Mesendoderm (in vitro differentiated cells): Measurements from ENCODE around the gene PCDHGA12.
A peak's percentile ranks its signal among the peaks of the same experiment; 100 is the strongest.
"Not testable (repeated sequence)": the region's sequence is repeated elsewhere in the genome, so short reads cannot be mapped to it uniquely, and the experiment has no call there.

Experiments used
- DNase-seq: peaks from one replicate; pipeline ENCODE4 v3.0.0; 2013
- H2AK5ac ChIP-seq: 2 replicates; pipeline ENCODE4 v1.6.1; 2013; ENCODE audit warnings: low read length, inconsistent platforms
- H2BK120ac ChIP-seq: 2 replicates; pipeline ENCODE4 v1.6.1; 2013; ENCODE audit warnings: low read depth, mild to moderate bottlenecking, low read length, moderate library complexity, mixed read lengths
- H2BK15ac ChIP-seq: replicated peaks from 2 replicates; pipeline ENCODE4 v1.6.1; 2013; ENCODE audit warnings: low read depth, mild to moderate bottlenecking, moderate library complexity
- H2BK5ac ChIP-seq: 2 replicates; pipeline ENCODE4 v1.6.1; 2013; ENCODE audit warnings: low read length, inconsistent platforms
- H3K18ac ChIP-seq: 2 replicates; pipeline ENCODE4 v1.6.1; 2013; ENCODE audit warnings: mild to moderate bottlenecking, low read length, mixed read lengths
- H3K23ac ChIP-seq: one replicate; pipeline ENCODE4 v1.6.1; 2013; ENCODE audit warnings: low read length
- H3K27ac ChIP-seq: 2 replicates; pipeline ENCODE4 v1.5.1; 2013; ENCODE audit warnings: low read depth, mild to moderate bottlenecking, inconsistent platforms, low read length, moderate library complexity
- H3K27me3 ChIP-seq: 2 replicates; pipeline ENCODE4 v1.6.1; 2013; ENCODE audit warnings: low read length, control low read depth, mild to moderate bottlenecking, inconsistent platforms; ENCODE audit not compliant: insufficient read depth, poor library complexity
- H3K36me3 ChIP-seq: 2 replicates; pipeline ENCODE4 v1.6.1; 2013; ENCODE audit warnings: low read length, inconsistent platforms; ENCODE audit not compliant: control insufficient read depth, insufficient read depth
- H3K4ac ChIP-seq: one replicate; pipeline ENCODE4 v1.6.1; 2013; ENCODE audit warnings: low read depth, mild to moderate bottlenecking, low read length, moderate library complexity
- H3K4me1 ChIP-seq: 2 replicates; pipeline ENCODE4 v1.6.1; 2013; ENCODE audit warnings: low read depth, low read length, inconsistent platforms; ENCODE audit not compliant: control insufficient read depth
- H3K4me2 ChIP-seq: 2 replicates; pipeline ENCODE4 v1.6.1; 2013; ENCODE audit warnings: low read length
- H3K4me3 ChIP-seq: 2 replicates; pipeline ENCODE4 v1.5.1; 2013; ENCODE audit warnings: mild to moderate bottlenecking, low read length
- H3K56ac ChIP-seq: one replicate; pipeline ENCODE4 v1.6.1; 2013; ENCODE audit warnings: low read length
- H3K79me1 ChIP-seq: 2 replicates; pipeline ENCODE4 v1.6.1; 2013; ENCODE audit warnings: low read length, inconsistent platforms
- H3K79me2 ChIP-seq: 2 replicates; pipeline ENCODE4 v1.6.1; 2013; ENCODE audit warnings: mild to moderate bottlenecking, low read length; ENCODE audit not compliant: control insufficient read depth, insufficient read depth
- H3K9ac ChIP-seq: 2 replicates; pipeline ENCODE4 v1.6.1; 2013; ENCODE audit warnings: low read length, inconsistent platforms
- H4K5ac ChIP-seq: one replicate; pipeline ENCODE4 v1.6.1; 2013; ENCODE audit warnings: low read length
- H4K8ac ChIP-seq: one replicate; pipeline ENCODE4 v1.6.1; 2013; ENCODE audit warnings: low read depth, mild to moderate bottlenecking, control low read depth, low read length, moderate library complexity
- WGBS: extraction: QIAGEN DNeasy Blood & Tissue Kit; methylation state at CpG from one replicate; pipeline ENCODE4 v1.1.7; 2013; ENCODE audit warnings: low lambda C conversion rate, missing lambda C conversion rate; ENCODE audit not compliant: insufficient coverage; ENCODE audit errors: extremely low coverage; 5-methylcytosine and 5-hydroxymethylcytosine counted together

Gene PCDHGA12

GRCh38 chr5:141414548-141415274 lies 15.6 kb upstream of the PCDHGA12 start:
- H3K18ac ChIP-seq, H3K79me2 ChIP-seq, H3K9ac ChIP-seq, H3K4me2 ChIP-seq, H4K8ac ChIP-seq, H2BK5ac ChIP-seq, H3K23ac ChIP-seq, H3K36me3 ChIP-seq, H3K4me3 ChIP-seq, H3K27me3 ChIP-seq, H3K4me1 ChIP-seq, H4K5ac ChIP-seq, H3K4ac ChIP-seq, DNase-seq, H2BK120ac ChIP-seq, H3K79me1 ChIP-seq, H2BK15ac ChIP-seq, H3K27ac ChIP-seq, H2AK5ac ChIP-seq, H3K56ac ChIP-seq: not testable (repeated sequence)
- WGBS = no CpG with 5 or more reads among the region's 46 CpGs

GRCh38 chr5:141415275-141415618 lies 15.1 kb upstream of the PCDHGA12 start:
- not testable (repeated sequence) for H2AK5ac ChIP-seq, H3K79me2 ChIP-seq, H3K36me3 ChIP-seq, H4K5ac ChIP-seq, H3K18ac ChIP-seq, H3K79me1 ChIP-seq, H2BK5ac ChIP-seq, H3K4me1 ChIP-seq, H2BK120ac ChIP-seq, H3K4ac ChIP-seq, H3K27me3 ChIP-seq, H4K8ac ChIP-seq, H3K23ac ChIP-seq, H3K4me2 ChIP-seq, H3K27ac ChIP-seq, H3K56ac ChIP-seq, H3K9ac ChIP-seq, DNase-seq, H3K4me3 ChIP-seq, H2BK15ac ChIP-seq
- no CpG with 5 or more reads among the region's 24 CpGs for WGBS

- not testable (repeated sequence) for H3K27me3 ChIP-seq, H3K79me1 ChIP-seq, H2BK15ac ChIP-seq, H4K5ac ChIP-seq, H2BK120ac ChIP-seq, H3K36me3 ChIP-seq, H3K27ac ChIP-seq, H3K18ac ChIP-seq, H3K79me2 ChIP-seq, H3K23ac ChIP-seq, H2BK5ac ChIP-seq, H3K4me1 ChIP-seq, H3K4ac ChIP-seq, H2AK5ac ChIP-seq, H4K8ac ChIP-seq
- H3K4me3 ChIP-seq = peak within 1 kb of the TSS; percentile 70
- WGBS = no CpG with 5 or more reads among the region's 47 CpGs
- H3K4me2 ChIP-seq = peak within 1 kb of the TSS; percentile 25
- DNase-seq = peak; percentile 92
- H3K56ac ChIP-seq = peak within 1 kb of the TSS; percentile 92
- peak within 1 kb of the TSS; percentile 75 for H3K9ac ChIP-seq
Measured at GRCh38 chr5:141417494-141418172, 12.7 kb upstream of the PCDHGA12 start, which contains the start of gene PCDHGB7. PCDHGB7 (plus strand) TSS chr5:141417677; CDS start chr5:141417860, 183 bp downstream.

GRCh38 chr5:141419074-141419880 lies 11.0 kb upstream of the PCDHGA12 start:
- Histone ChIP-seq H3K56ac (no peak overlapping the region), H3K9ac (no peak overlapping the region), H3K18ac (no peak overlapping the region), H4K8ac (no peak overlapping the region), H3K27ac (no peak overlapping the region), H3K4me1 (no peaks in the 10 kb centered on the region), H3K4ac (no peak overlapping the region), H3K79me2 (no peaks in the 10 kb centered on the region), H3K4me3 (no peak overlapping the region), H3K36me3 (no peaks in the 10 kb centered on the region), H2BK15ac (no peak overlapping the region), H2BK120ac (no peak overlapping the region), H3K79me1 (no peaks in the 10 kb centered on the region), H2AK5ac (no peak overlapping the region), H3K4me2 (no peak overlapping the region), H3K23ac (no peak overlapping the region), H4K5ac (no peak overlapping the region), H3K27me3 (no peaks in the 10 kb centered on the region), H2BK5ac (no peak overlapping the region)
- WGBS = no CpG with 5 or more reads among the region's 74 CpGs
- no peak for DNase-seq

GRCh38 chr5:141420855-141421488 lies 9.3 kb upstream of the PCDHGA12 start, which contains the start of gene PCDHGA11:
PCDHGA11 (plus strand) TSS chr5:141421051; CDS start chr5:141421228, 177 bp downstream.
- H3K4me1 ChIP-seq = no peaks in the 10 kb centered on the region
- H3K79me1 ChIP-seq = no peaks in the 10 kb centered on the region
- H3K56ac ChIP-seq = no peak within 1 kb of the TSS
- no peak within 1 kb of the TSS for H3K9ac ChIP-seq
- WGBS = no CpG with 5 or more reads among the region's 42 CpGs
- H2BK15ac ChIP-seq = no peak within 1 kb of the TSS
- H3K36me3 ChIP-seq = no peaks in the 10 kb centered on the region
- no peak within 1 kb of the TSS for H2BK120ac ChIP-seq
- H3K27me3 ChIP-seq = no peaks in the 10 kb centered on the region
- no peaks in the 10 kb centered on the region for H3K79me2 ChIP-seq
- DNase-seq = peak; percentile 73
- no peak within 1 kb of the TSS for H3K23ac ChIP-seq
- no peak within 1 kb of the TSS for H2BK5ac ChIP-seq
- H3K27ac ChIP-seq = no peak within 1 kb of the TSS
- H4K8ac ChIP-seq = no peak within 1 kb of the TSS
- H4K5ac ChIP-seq = no peak within 1 kb of the TSS
- H3K18ac ChIP-seq = no peak within 1 kb of the TSS
- H3K4me3 ChIP-seq = no peak within 1 kb of the TSS
- H3K4ac ChIP-seq = no peak within 1 kb of the TSS
- H2AK5ac ChIP-seq = no peak within 1 kb of the TSS
- H3K4me2 ChIP-seq = no peak within 1 kb of the TSS
